Cardiac fibroblast (primary cell): ENCODE data around the gene TMEM259.
A peak's percentile ranks its signal among the peaks of the same experiment; 100 is the strongest.

Experiments
- DNase-seq, 2 donors: peaks; one replicate each; pipeline versions ENCODE4 v3.0.0 to v3.0.0-alpha.2; 2010; ENCODE audit warnings: low read depth in 2 of 2
- H3K4me3 ChIP-seq, 2 donors: replicated peaks in 1 of 2; 1 replicate in 1 of 2; 2 replicates in 1 of 2; pipeline ENCODE4 v1.5.1; 2011; ENCODE audit warnings: low read depth in 2 of 2, low read length in 2 of 2, mild to moderate bottlenecking in 2 of 2, moderate library complexity in 1 of 2
- CTCF ChIP-seq: IDR thresholded peaks from one replicate; pipeline ENCODE4 v1.5.1; 2011; ENCODE audit warnings: low read depth, mild to moderate bottlenecking, low read length, inconsistent platforms

The TMEM259 gene

GRCh38 chr19:999379-999719 is 21.6 kb downstream of the TMEM259 start:
- H3K4me3 ChIP-seq = no peak overlapping the region
- TF ChIP-seq CTCF = no peak
- no peak for DNase-seq

- no peak overlapping the region for H3K4me3 ChIP-seq
- no peak for TF ChIP-seq CTCF
- no peak for DNase-seq
Observed at GRCh38 chr19:998064-998463, 22.9 kb downstream of the TMEM259 start.

- TF ChIP-seq CTCF = no peak
- peak overlapping the region; percentile 14 to 25 for H3K4me3 ChIP-seq
- DNase-seq = peak; percentile 61 to 67
Observed at GRCh38 chr19:996051-996838, 24.7 kb downstream of the TMEM259 start.

- DNase-seq = no peak
- no peak for TF ChIP-seq CTCF
- no peak overlapping the region for H3K4me3 ChIP-seq
Observed at GRCh38 chr19:995051-995827, 25.7 kb downstream of the TMEM259 start.

- H3K4me3 ChIP-seq = no peak overlapping the region
- TF ChIP-seq CTCF = no peak
- DNase-seq = no peak
Observed at GRCh38 chr19:994516-994915, 26.4 kb downstream of the TMEM259 start.

GRCh38 chr19:993831-994393 is 27.0 kb downstream of the TMEM259 start:
- DNase-seq = no peak
- no peak overlapping the region for H3K4me3 ChIP-seq
- no peak for TF ChIP-seq CTCF
